ENCODE measurements around the gene ZNF80. TPM values are rescaled to one million over a fixed set of nuclear protein-coding genes. Genes with fewer than 3 reads are reported as not detected.
"Not testable (repeated sequence)": the region's sequence is repeated elsewhere in the genome, so short reads cannot be mapped to it uniquely, and the experiment has no call there.

ZNF80 gene
- total RNA-seq: not detected

DNA sequence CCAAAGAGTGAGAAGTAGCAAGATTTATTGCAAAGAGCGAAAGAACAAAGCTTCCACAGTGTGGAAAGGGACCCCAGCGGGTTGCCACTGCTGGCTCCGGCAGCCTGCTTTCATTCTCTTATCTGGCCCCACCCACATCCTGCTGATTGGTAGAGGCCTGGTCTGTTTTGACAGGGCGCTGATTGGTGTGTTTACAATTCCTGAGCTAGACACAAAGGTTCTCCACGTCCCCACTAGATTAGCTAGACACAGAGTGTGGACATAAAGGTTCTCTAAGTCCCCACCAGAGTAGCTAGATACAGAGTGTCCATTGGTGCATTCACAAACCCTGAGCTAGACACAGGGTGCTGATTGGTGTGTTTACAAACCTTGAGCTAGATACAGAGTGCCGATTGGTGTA is at the start of gene ZNF80:
Gene ZNF80 (minus strand): TSS at position 101 of the 400 bp plus-strand sequence. CDS start 504 bp downstream, outside the sequence.
- WGBS, 2 donors (ENCODE audit: low coverage in 1 of 2): 73 to 82% methylated on average over 5 of the region's 6 CpGs
- H3K9me3 ChIP-seq; H3K4me1 ChIP-seq; intact Hi-C loops (cut with DNase I; ENCODE audit: low total_unique reads); H3K27me3 ChIP-seq; H3K4me3 ChIP-seq; DNase-seq; in situ Hi-C loops (cut with MboI; ENCODE audit: low pct_ligation_motif_present in 1 of 4, low pct_unique_long_range_greater_than_20kb in 1 of 4, low sequenced_read_pairs in 3 of 4); H3K36me3 ChIP-seq; H3K27ac ChIP-seq: not testable (repeated sequence)

DNA sequence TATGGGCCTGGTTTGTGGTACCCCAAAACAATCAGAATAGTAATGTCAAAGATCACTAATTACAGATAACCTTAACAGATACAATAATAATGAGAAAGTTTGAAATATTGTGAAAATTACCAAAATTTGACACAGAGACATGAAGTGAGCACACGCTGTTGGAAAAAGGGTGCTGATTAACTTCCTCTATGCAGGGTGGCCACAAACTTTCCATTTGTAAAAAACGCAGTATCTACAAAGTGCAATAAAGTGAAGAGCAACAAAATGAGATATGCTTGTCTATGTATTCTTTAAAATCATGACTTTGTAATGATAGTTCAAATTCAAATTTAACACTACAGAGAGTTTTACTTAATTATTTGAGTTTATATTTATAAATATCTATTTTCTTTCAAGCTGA is 48.9 kb upstream of the ZNF80 start:
- Histone ChIP-seq H3K9me3 (no peaks in the 10 kb centered on the region), H3K27me3 (no peaks in the 10 kb centered on the region), H3K4me1 (no peaks in the 10 kb centered on the region), H3K4me3 (no peak overlapping the region), H3K36me3 (no peaks in the 10 kb centered on the region), H3K27ac (no peak overlapping the region)
- TF ChIP-seq POLR2AphosphoS5 (IDR thresholded peaks at IDR 0.05): no peak
- TF ChIP-seq POLR2A (IDR thresholded peaks at IDR 0.05): no peak
- TF ChIP-seq, protein P1, sequence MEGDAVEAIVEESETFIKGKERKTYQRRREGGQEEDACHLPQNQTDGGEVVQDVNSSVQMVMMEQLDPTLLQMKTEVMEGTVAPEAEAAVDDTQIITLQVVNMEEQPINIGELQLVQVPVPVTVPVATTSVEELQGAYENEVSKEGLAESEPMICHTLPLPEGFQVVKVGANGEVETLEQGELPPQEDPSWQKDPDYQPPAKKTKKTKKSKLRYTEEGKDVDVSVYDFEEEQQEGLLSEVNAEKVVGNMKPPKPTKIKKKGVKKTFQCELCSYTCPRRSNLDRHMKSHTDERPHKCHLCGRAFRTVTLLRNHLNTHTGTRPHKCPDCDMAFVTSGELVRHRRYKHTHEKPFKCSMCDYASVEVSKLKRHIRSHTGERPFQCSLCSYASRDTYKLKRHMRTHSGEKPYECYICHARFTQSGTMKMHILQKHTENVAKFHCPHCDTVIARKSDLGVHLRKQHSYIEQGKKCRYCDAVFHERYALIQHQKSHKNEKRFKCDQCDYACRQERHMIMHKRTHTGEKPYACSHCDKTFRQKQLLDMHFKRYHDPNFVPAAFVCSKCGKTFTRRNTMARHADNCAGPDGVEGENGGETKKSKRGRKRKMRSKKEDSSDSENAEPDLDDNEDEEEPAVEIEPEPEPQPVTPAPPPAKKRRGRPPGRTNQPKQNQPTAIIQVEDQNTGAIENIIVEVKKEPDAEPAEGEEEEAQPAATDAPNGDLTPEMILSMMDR (IDR thresholded peaks at IDR 0.05): no peak
- no peak for TF ChIP-seq EP300 (IDR thresholded peaks at IDR 0.05; ENCODE audit: low read depth)
- in situ Hi-C loops (cut with MboI; ENCODE audit: low pct_ligation_motif_present in 1 of 4, low pct_unique_long_range_greater_than_20kb in 1 of 4, low sequenced_read_pairs in 3 of 4): no loop called here
- DNase-seq: no peak
- intact Hi-C loops (cut with DNase I; ENCODE audit: low total_unique reads): no loop called here
- WGBS, 2 donors (ENCODE audit: low coverage in 1 of 2): 63 to 74% methylated on average over 2 of the region's 2 CpGs

DNA sequence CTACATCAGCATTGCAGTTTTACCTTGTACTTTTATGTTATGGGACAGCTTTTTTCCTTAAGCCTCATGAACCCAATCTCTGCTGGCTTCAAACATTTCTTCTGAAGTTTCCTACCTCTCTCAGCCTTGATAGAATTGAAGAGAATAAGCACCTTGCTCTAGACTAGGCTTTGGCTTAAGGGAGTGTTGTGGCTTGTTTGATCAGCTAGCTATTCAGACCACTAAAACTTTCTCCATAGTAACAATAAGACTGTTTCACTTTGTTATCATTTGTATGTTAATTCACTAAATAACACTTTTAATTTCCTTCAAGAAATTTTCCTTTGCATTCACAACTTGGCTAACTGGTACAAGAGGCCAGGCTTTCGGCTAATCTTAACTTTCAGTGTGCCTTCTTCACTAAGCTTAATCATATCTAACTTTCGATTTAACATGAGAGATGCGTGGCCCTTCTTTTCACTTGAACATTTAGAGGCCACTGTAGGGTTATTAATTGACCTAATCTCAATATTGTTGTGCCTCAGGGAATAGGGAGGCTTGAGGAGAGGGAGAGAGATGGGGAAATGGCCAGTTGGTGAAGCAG is 48.4 kb upstream of the ZNF80 start:
- intact Hi-C loops (cut with DNase I; ENCODE audit: low total_unique reads) (no loop called here), in situ Hi-C loops (cut with MboI; ENCODE audit: low pct_ligation_motif_present in 1 of 4, low pct_unique_long_range_greater_than_20kb in 1 of 4, low sequenced_read_pairs in 3 of 4) (no loop called here)
- Histone ChIP-seq H3K27me3 (no peaks in the 10 kb centered on the region), H3K9me3 (no peaks in the 10 kb centered on the region), H3K4me3 (no peak overlapping the region), H3K4me1 (no peaks in the 10 kb centered on the region), H3K27ac (no peak overlapping the region), H3K36me3 (no peaks in the 10 kb centered on the region)
- TF ChIP-seq POLR2AphosphoS5 (IDR thresholded peaks at IDR 0.05) (no peak), EP300 (IDR thresholded peaks at IDR 0.05; ENCODE audit: low read depth) (no peak), POLR2A (IDR thresholded peaks at IDR 0.05) (no peak)
- TF ChIP-seq, protein P1 (IDR thresholded peaks at IDR 0.05): no peak
- no peak for DNase-seq
- WGBS, 2 donors (ENCODE audit: low coverage in 1 of 2): 76 to 86% methylated on average over 3 of the region's 3 CpGs

DNA sequence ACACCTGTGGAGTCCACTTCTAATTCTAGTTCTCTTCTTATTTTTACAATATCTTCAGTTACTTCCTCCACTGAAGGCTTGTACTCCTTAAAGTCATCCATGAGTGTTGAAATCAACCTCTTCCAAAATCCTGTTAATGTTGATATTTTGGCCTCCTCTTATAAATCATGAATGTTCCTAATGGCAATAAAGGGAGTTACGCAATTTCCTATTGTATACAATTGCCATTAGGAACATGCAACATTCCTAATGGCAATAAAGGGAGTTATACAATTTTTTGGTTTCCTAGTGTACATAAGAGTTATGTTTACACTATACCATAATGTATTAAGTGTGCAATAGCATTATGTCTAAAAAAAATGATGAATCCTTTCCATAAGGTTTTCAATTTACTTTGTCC is 47.3 kb upstream of the ZNF80 start:
- Histone ChIP-seq H3K4me1 (no peaks in the 10 kb centered on the region), H3K9me3 (no peaks in the 10 kb centered on the region), H3K36me3 (no peaks in the 10 kb centered on the region), H3K4me3 (no peak overlapping the region), H3K27me3 (no peaks in the 10 kb centered on the region), H3K27ac (no peak overlapping the region)
- in situ Hi-C loops (cut with MboI; ENCODE audit: low pct_ligation_motif_present in 1 of 4, low pct_unique_long_range_greater_than_20kb in 1 of 4, low sequenced_read_pairs in 3 of 4): no loop called here
- 91 to 97% methylated on average over 1 of the region's 1 CpG for WGBS, 2 donors (ENCODE audit: low coverage in 1 of 2)
- DNase-seq: no peak
- intact Hi-C loops (cut with DNase I; ENCODE audit: low total_unique reads): no loop called here
- no peak for TF ChIP-seq POLR2AphosphoS5 (IDR thresholded peaks at IDR 0.05)
- TF ChIP-seq, protein P1 (IDR thresholded peaks at IDR 0.05): no peak
- no peak for TF ChIP-seq POLR2A (IDR thresholded peaks at IDR 0.05)
- no peak for TF ChIP-seq EP300 (IDR thresholded peaks at IDR 0.05; ENCODE audit: low read depth)

DNA sequence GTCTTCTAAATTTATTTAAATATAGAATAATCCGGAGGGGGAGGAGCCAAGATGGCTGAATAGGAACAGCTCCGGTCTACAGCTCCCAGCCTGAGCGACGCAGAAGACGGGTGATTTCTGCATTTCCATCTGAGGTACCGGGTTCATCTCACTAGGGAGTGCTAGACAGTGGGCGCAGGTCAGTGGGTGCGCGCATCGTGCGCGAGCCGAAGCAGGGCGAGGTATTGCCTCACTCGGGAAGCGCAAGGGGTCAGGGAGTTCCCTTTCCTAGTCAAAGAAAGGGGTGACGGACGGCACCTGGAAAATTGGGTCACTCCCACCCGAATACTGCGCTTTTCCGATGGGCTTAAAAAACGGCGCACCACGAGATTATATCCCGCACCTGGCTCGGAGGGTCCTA is 39.5 kb upstream of the ZNF80 start:
- H3K9me3 ChIP-seq; H3K4me1 ChIP-seq; DNase-seq; in situ Hi-C loops (cut with MboI; ENCODE audit: low pct_ligation_motif_present in 1 of 4, low pct_unique_long_range_greater_than_20kb in 1 of 4, low sequenced_read_pairs in 3 of 4); H3K4me3 ChIP-seq; H3K27ac ChIP-seq; H3K36me3 ChIP-seq; H3K27me3 ChIP-seq; intact Hi-C loops (cut with DNase I; ENCODE audit: low total_unique reads): not testable (repeated sequence)
- WGBS, 2 donors (ENCODE audit: low coverage in 1 of 2): 93% methylated on average over 21 of the region's 26 CpGs; no CpG with 5 or more reads in 1 of the 2 donors

Measured in transverse colon (tissue), 4 donors.